Measurements from ENCODE around the gene USP6NL.
A peak's percentile ranks its signal among the peaks of the same experiment; 100 is the strongest.

Gene USP6NL

DNA sequence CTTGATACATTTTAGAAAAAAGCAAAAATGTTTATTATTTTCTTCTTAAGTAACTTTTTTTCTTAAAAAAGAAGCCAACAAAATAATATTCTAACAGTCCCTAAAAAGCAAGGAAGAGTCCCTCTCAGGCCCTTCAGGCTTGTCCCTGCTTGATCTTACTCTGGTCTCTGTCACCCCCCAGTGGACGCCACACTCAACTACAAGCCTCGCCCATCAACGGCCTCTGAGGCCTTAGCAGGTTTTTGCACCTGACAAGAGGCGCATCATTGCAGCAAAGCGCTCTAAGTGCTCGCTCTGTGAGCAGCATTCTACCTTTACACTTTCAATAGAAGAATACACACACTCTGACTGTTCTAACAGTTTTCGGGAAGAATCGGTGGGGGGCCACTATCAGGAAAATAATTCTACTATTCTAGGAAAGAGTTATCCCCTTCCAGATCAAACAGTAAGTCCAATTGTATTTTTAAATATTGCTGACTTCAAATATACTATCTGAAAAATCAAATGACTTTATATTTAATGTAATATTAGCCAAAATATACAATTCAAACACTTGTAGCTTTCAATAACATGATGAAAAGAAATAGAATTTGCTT lies 139.2 kb downstream of the USP6NL start:
- DNase-seq, result peak; percentile 54

- no peak for DNase-seq
These were observed 141.7 kb downstream of the USP6NL start for GRCh38 chr10:11469575-11470391.

- DNase-seq, result no peak
These were observed 143.2 kb downstream of the USP6NL start for GRCh38 chr10:11468126-11468742.

GRCh38 chr10:11465406-11465805 lies 146.0 kb downstream of the USP6NL start:
- no peak for DNase-seq

GRCh38 chr10:11463111-11463510 lies 148.3 kb downstream of the USP6NL start:
- DNase-seq, result no peak

DNA sequence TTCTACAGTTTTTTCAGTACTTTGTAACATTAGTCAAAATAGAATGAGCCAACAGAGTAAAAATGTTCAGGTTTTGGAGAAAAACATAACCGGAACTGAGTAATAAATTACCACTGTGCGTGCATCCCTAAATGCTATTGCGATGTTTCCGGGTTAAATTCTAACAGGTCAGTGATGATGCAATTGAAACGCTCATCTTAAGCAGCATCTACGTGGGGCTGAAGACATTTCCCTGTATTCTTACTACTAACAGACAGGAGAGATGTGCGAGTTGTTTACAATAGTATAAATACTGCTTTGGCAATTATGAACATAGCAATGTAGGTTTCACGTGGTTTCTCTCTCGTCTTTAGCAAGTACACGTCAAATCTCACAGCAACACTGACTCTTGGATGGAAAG lies 149.4 kb downstream of the USP6NL start:
- no peak for DNase-seq

GRCh38 chr10:11457336-11457735 lies 154.1 kb downstream of the USP6NL start:
- DNase-seq, result no peak

DNA sequence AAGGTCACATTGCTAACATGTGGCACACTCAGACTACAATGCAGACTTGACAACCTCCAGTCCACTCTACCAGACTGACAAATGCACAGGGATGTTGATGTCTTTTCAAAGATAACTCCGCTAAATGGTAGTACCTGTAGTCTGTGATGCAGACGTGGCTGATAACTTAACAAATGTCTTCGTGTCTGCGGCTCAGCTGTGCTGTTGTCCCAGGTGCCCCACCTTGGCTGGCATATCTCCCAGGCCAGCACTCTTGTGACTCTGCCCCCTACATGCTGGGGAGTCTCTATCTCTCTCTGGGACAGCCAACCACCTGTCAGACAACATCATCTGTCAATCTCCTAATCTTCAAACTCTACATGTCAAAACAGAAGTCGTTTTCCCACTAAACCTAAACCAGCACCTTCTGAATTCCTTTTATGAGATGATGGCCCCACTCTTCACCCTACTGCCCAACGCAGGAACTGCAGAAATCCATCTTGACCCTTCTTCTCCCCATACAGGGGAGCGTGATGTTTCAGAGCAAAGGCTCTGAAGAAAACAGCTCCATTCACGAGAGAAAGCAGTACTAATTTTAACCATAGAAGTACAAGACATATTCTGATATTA lies 156.4 kb downstream of the USP6NL start:
- peak; percentile 0 for DNase-seq

DNA sequence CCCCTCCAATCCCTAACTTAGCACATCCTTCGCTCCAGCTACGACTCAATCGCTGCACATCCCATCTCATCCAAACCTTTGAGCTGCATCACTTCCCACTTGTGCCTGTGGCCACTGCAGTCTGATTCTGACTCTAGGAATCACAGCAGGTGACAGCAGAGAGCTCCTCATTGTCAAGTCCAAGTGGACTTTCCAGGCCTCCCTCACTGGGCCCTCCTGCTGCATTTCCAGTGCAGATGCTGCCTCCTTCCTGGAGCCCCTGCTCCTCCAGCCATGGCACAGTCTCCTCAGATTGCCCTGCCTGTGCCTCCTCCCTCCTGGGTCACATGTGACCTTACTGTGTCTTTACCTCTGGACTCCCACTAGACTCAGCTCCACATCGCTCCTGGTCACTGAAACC lies 157.3 kb downstream of the USP6NL start:
- DNase-seq, result no peak

GRCh38 chr10:11451640-11452260 lies 159.7 kb downstream of the USP6NL start:
- DNase-seq, result no peak

- DNase-seq, result no peak
These were observed 161.0 kb downstream of the USP6NL start for GRCh38 chr10:11450427-11450826.

DNA sequence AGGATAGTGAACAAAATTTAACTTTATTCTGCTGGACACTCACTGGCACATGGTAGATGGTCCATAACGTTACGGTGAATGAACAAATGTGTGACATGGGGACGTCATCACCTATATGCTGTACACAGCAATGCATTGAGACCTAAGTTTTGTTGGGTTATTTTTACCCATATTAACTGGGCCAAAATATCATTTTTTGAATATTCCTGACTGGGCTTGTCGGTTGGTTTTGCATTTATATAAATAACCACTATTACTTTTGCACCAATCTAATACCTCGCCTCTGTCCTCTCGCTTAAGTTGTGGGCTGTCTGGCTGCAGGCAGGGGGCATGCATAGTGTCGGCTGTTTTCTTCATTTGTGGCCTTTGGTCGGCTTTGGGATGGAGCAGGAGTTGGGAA lies 161.7 kb downstream of the USP6NL start:
- no peak for DNase-seq

- no peak for DNase-seq
These were observed 162.8 kb downstream of the USP6NL start for GRCh38 chr10:11448545-11449244.

DNA sequence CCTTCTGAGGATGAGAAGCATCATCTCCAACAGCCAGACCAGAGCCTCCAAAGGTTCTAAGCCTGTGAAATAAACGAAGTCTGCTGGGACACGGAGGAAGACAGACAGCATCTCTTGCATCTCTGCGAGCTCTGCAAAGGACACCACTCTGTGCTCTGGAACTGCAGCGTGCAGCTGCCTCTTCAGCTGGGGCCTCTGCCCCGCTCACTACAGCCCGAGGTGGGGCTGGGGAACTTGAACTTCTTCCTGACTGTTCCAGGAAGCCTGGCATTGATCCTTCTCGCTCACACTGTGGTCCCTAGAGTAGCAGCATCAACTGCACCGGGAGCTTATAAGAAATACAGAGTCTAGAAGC lies 163.3 kb downstream of the USP6NL start:
- no peak for DNase-seq

GRCh38 chr10:11447586-11447985 lies 163.9 kb downstream of the USP6NL start:
- peak; percentile 57 for DNase-seq

DNA sequence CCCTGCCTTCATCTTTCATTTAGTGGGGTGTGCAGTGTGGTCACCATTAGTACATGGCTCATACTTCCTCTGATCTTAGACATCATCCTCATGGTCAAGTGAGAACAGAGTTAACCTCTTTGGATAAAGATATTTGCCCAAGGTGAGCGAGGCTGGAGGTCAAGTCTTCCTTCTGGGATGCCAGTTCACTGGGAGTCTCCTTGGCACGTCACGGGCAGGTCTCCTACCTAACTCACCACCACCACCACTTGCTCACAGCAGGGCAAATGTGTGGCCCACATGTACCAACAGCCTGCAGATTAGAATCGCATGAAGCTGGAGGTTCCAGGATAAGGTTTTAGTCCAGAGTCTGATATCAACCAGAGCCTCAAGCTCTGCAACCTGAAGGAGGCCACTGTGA lies 164.6 kb downstream of the USP6NL start:
- DNase-seq, result no peak

DNA sequence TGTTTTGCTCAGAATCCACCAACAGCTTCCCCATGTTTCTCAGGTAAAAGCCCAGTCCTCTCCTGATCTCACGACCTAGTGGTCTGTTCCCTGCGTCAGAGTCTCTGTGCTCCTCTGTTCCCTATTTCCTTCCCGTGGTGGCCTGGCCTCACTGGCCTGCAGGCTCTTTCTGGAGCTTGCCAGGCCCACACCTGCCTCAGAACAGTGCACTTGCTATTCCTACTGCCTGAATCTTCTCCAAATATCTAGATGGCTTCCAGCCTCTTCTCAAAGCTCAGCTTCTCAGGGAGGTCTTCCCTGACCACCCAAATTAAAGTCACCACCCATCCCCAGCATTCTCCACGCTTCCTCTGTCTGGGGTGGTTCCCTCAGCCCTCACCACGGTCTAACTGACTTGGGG lies 165.3 kb downstream of the USP6NL start:
- no peak for DNase-seq

- peak; percentile 58 for DNase-seq
These were observed 166.8 kb downstream of the USP6NL start for GRCh38 chr10:11444531-11445228.

DNA sequence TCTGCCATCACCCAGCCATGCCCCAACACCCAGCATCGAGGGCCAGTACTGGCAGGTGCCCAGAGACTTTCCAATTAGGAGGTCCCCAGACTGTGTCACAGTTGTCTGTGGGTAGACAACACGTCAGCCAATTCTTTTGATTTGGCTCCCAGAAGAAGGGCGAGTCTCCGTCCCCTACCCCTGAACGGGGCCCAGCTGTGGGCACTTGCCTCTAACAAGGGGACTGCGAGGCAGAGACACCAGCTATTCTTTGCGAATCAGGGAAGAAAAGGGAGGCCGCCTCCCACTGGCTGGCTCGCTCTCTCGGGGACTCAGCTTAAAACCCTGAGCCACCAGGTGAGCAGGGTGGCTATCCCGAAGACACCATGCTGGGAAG lies 167.3 kb downstream of the USP6NL start:
- DNase-seq, result no peak

DNA sequence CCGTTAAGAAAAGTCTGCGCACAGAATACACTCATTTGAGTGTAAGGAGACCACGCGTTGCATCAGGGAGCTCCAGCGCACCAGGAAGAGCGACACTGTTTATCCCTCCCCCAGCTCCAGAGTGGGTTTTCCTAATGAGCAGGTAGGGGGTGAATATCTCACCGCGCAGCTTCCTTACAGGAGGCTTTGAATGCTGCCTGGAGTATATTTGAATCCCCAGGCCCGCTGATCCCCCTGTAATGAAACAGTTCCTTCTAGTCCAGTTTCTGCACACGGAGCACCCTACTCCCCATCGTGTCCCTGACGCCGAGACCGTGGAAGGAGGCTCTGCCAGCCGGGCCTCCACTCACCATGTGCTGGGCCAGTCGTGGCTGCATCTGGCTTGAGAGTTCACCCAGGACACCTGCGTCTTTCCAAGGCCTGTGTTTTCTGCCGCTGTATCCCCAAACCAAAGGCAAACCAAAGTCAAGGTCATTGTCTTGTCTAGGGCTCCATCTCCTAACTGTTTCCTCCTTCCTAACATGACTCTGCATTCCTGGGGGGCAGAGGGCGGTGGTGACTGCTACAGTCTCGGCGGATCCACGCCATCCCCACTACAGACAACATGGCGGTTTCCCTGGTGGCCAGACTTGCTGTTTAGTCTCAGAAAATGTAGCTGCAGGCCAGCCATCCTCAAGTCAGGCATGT lies 167.8 kb downstream of the USP6NL start:
- no peak for DNase-seq

GRCh38 chr10:11442001-11442773 lies 169.3 kb downstream of the USP6NL start:
- no peak for DNase-seq
